Measurements from ENCODE around the gene CETP. TPM values are rescaled to one million over a fixed set of nuclear protein-coding genes. Genes with fewer than 3 reads are reported as not detected.

The CETP gene
- polyA plus RNA-seq, 1 donor (not counting 4 experiments of a cell fraction or from before 2014, with no cell fraction given), result not detected

DNA sequence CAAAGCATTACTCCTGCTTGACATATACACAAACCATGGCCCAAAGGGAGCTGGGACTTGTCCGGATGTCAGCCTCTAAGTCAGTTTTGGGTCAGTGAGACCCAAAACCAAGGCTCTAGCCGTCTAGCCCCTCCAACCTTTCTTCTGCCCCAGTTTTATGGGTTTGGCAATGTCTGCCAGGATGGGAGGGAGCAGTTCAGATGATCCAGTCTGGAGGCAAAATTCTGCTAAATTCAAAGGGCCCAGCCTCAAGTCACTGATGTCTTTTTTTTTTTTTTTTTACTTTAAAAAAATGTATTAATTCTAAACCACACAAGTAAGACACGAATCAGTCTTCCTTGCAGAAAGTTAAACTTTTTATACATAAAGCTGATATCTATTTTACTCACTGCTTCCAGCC, 36.2 kb downstream of the CETP start:
- Histone ChIP-seq H2AFZ (ENCODE audit: control insufficient read depth, low read length) (no peak overlapping the region), H4K20me1 (ENCODE audit: control insufficient read depth, extremely low read depth, insufficient read depth, low read length) (no peaks in the 10 kb centered on the region), H3K36me3 (ENCODE audit: control insufficient read depth in 2 of 2, extremely low read depth in 1 of 2, insufficient read depth in 2 of 2, low read length in 2 of 2) (no peaks in the 10 kb centered on the region), H3K27ac (ENCODE audit: control insufficient read depth, insufficient read depth, low read length) (no peak overlapping the region), H3K4me3 (ENCODE audit: control insufficient read depth in 2 of 3, extremely low read depth in 1 of 3, insufficient read depth in 2 of 3, low read depth in 1 of 3, low read length in 3 of 3) (no peak overlapping the region), H3K4me2 (ENCODE audit: control insufficient read depth, extremely low read depth, insufficient read depth, low read depth, low read length) (no peak overlapping the region), H3K9me3 (ENCODE audit: control insufficient read depth, low read depth, low read length) (no peaks in the 10 kb centered on the region), H3K9me1 (ENCODE audit: control insufficient read depth, extremely low read depth, insufficient read depth, low read length) (peaks cover 3% of the 10 kb centered on the region), H3K4me1 (ENCODE audit: control insufficient read depth, extremely low read depth, insufficient read depth, low read length) (peaks cover 23% of the 10 kb centered on the region), H3K79me2 (ENCODE audit: control insufficient read depth, insufficient read depth, low read length) (no peaks in the 10 kb centered on the region), H3K9ac (ENCODE audit: control insufficient read depth, extremely low read depth, insufficient read depth, low read length) (no peak overlapping the region), H3K27me3 (ENCODE audit: control insufficient read depth, extremely low read depth, insufficient read depth, low read length) (no peaks in the 10 kb centered on the region)
- DNase-seq (ENCODE audit: low read depth, low spot score), result no peak
- dilution Hi-C loops (cut with MboI; ENCODE audit: extremely low pct_ligation_motif_present, low sequenced_read_pairs), result no loop called here
- FAIRE-seq, result no peak
- TF ChIP-seq, protein P1, sequence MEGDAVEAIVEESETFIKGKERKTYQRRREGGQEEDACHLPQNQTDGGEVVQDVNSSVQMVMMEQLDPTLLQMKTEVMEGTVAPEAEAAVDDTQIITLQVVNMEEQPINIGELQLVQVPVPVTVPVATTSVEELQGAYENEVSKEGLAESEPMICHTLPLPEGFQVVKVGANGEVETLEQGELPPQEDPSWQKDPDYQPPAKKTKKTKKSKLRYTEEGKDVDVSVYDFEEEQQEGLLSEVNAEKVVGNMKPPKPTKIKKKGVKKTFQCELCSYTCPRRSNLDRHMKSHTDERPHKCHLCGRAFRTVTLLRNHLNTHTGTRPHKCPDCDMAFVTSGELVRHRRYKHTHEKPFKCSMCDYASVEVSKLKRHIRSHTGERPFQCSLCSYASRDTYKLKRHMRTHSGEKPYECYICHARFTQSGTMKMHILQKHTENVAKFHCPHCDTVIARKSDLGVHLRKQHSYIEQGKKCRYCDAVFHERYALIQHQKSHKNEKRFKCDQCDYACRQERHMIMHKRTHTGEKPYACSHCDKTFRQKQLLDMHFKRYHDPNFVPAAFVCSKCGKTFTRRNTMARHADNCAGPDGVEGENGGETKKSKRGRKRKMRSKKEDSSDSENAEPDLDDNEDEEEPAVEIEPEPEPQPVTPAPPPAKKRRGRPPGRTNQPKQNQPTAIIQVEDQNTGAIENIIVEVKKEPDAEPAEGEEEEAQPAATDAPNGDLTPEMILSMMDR (optimal IDR thresholded peaks at IDR 0.05 in 1 of 3, IDR thresholded peaks at IDR 0.05 in 1 of 3, conservative IDR thresholded peaks at IDR 0.05 in 1 of 3; ENCODE audit: extremely low read depth in 1 of 3, insufficient read depth in 2 of 3, low read length in 3 of 3), result no peak
- no peak for TF ChIP-seq EZH2 (IDR thresholded peaks at IDR 0.05; ENCODE audit: low read length)

DNA sequence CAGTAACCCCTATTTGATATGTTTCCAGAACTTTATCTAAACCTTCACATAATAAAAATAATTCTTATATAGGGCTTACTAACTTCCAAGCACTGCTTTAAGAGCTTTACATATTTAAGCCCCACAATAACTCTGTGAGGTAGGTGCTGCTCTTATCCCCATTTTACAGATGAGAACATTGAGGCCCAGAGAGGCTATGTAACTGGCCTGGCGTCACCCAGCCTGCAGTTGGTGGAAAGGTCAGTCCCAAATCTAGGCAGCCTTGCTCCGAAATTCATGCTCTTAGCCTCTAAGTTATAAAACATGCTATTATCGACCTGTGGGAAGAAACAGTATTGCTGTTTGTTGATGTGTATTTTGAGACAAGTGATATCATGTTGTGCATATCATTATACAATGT, 36.6 kb downstream of the CETP start:
- H3K9ac ChIP-seq (ENCODE audit: control insufficient read depth, extremely low read depth, insufficient read depth, low read length), result no peak overlapping the region
- H3K4me3 ChIP-seq (ENCODE audit: control insufficient read depth in 2 of 3, extremely low read depth in 1 of 3, insufficient read depth in 2 of 3, low read depth in 1 of 3, low read length in 3 of 3), result no peak overlapping the region
- H3K4me2 ChIP-seq (ENCODE audit: control insufficient read depth, extremely low read depth, insufficient read depth, low read depth, low read length), result no peak overlapping the region
- no peak for FAIRE-seq
- H3K79me2 ChIP-seq (ENCODE audit: control insufficient read depth, insufficient read depth, low read length), result no peaks in the 10 kb centered on the region
- DNase-seq (ENCODE audit: low read depth, low spot score), result no peak
- H3K4me1 ChIP-seq (ENCODE audit: control insufficient read depth, extremely low read depth, insufficient read depth, low read length), result peaks cover 23% of the 10 kb centered on the region
- H4K20me1 ChIP-seq (ENCODE audit: control insufficient read depth, extremely low read depth, insufficient read depth, low read length), result no peaks in the 10 kb centered on the region
- peaks cover 3% of the 10 kb centered on the region for H3K9me1 ChIP-seq (ENCODE audit: control insufficient read depth, extremely low read depth, insufficient read depth, low read length)
- TF ChIP-seq EZH2 (IDR thresholded peaks at IDR 0.05; ENCODE audit: low read length), result no peak
- TF ChIP-seq, protein P1 (optimal IDR thresholded peaks at IDR 0.05 in 1 of 3, IDR thresholded peaks at IDR 0.05 in 1 of 3, conservative IDR thresholded peaks at IDR 0.05 in 1 of 3; ENCODE audit: extremely low read depth in 1 of 3, insufficient read depth in 2 of 3, low read length in 3 of 3), result no peak
- no peak overlapping the region for H3K27ac ChIP-seq (ENCODE audit: control insufficient read depth, insufficient read depth, low read length)
- H3K27me3 ChIP-seq (ENCODE audit: control insufficient read depth, extremely low read depth, insufficient read depth, low read length), result no peaks in the 10 kb centered on the region
- no peaks in the 10 kb centered on the region for H3K36me3 ChIP-seq (ENCODE audit: control insufficient read depth in 2 of 2, extremely low read depth in 1 of 2, insufficient read depth in 2 of 2, low read length in 2 of 2)
- no peak overlapping the region for H2AFZ ChIP-seq (ENCODE audit: control insufficient read depth, low read length)
- dilution Hi-C loops (cut with MboI; ENCODE audit: extremely low pct_ligation_motif_present, low sequenced_read_pairs), result no loop called here
- H3K9me3 ChIP-seq (ENCODE audit: control insufficient read depth, low read depth, low read length), result no peaks in the 10 kb centered on the region
